OCI-LY1 (cell line): ENCODE results near the gene ALDH3B1.

Experiments
- H2AFZ ChIP-seq: fragments of 200-600 bp; sonication (generic), shearing (Covaris generic); 2 replicates; pipeline ENCODE4 v1.6.0; 2014; ENCODE audit warnings: antibody characterized with exemption, mild to moderate bottlenecking, low read length
- H3F3A ChIP-seq: fragments of 200-600 bp; sonication (generic), shearing (Covaris generic); 2 replicates; pipeline ENCODE4 v1.6.0; 2014; ENCODE audit warnings: mild to moderate bottlenecking, antibody characterized with exemption, low read length, moderate library complexity; ENCODE audit not compliant: insufficient read depth
- H3K27ac ChIP-seq: fragments of 200-600 bp; sonication (generic); 2 replicates; pipeline ENCODE4 v1.5.1; 2014; ENCODE audit warnings: low read length, mixed run types, mild to moderate bottlenecking, low read depth; ENCODE audit not compliant: poor library complexity, severe bottlenecking
- H3K27me3 ChIP-seq: fragments of 200-600 bp; sonication (generic); 2 replicates; pipeline ENCODE4 v1.6.0; 2014; ENCODE audit warnings: antibody characterized with exemption, mild to moderate bottlenecking, low read length, moderate library complexity; ENCODE audit not compliant: insufficient read depth
- H3K36me3 ChIP-seq: fragments of 200-600 bp; sonication (generic); 2 replicates; pipeline ENCODE4 v1.6.1; 2014; ENCODE audit warnings: mild to moderate bottlenecking, antibody characterized with exemption, low read length, moderate library complexity, mixed read lengths; ENCODE audit not compliant: insufficient read depth
- H3K4me1 ChIP-seq: fragments of 200-600 bp; sonication (generic); 2 replicates; pipeline ENCODE4 v1.5.1; 2014; ENCODE audit warnings: mild to moderate bottlenecking, low read length, moderate library complexity; ENCODE audit not compliant: insufficient read depth, severe bottlenecking
- H3K4me2 ChIP-seq: fragments of 200-600 bp; sonication (generic), shearing (Covaris generic); 2 replicates; pipeline ENCODE4 v1.6.1; 2014; ENCODE audit warnings: low read length
- H3K4me3 ChIP-seq: fragments of 200-600 bp; sonication (generic); 2 replicates; pipeline ENCODE4 v1.5.1; 2014; ENCODE audit warnings: low read length, low read depth, mild to moderate bottlenecking, mixed read lengths; ENCODE audit not compliant: poor library complexity, severe bottlenecking
- H3K79me2 ChIP-seq: fragments of 200-600 bp; shearing (Covaris generic); 2 replicates; pipeline ENCODE4 v1.6.1; 2016; ENCODE audit warnings: mixed run types, low read length, mixed read lengths; ENCODE audit not compliant: insufficient read depth
- H3K9ac ChIP-seq: fragments of 200-600 bp; sonication (generic), shearing (Covaris generic); 2 replicates; pipeline ENCODE4 v1.6.1; 2014; ENCODE audit warnings: mild to moderate bottlenecking, low read length, mixed read lengths
- H3K9me2 ChIP-seq: fragments of 200-600 bp; sonication (generic), shearing (Covaris generic); 2 replicates; pipeline ENCODE4 v1.6.1; 2014; ENCODE audit warnings: low read depth, mild to moderate bottlenecking, low read length, mixed read lengths
- H3K9me3 ChIP-seq: fragments of 200-600 bp; shearing (Covaris generic); 2 replicates; pipeline ENCODE4 v1.6.1; 2014; ENCODE audit warnings: low read length, mixed read lengths
- H4K20me1 ChIP-seq: fragments of 200-600 bp; sonication (generic), shearing (Covaris generic); 2 replicates; pipeline ENCODE4 v1.6.0; 2016; ENCODE audit warnings: mild to moderate bottlenecking, low read length; ENCODE audit not compliant: insufficient read depth
- EZH2 ChIP-seq: fragments of 200-600 bp; sonication (generic), shearing (Covaris generic); IDR thresholded peaks from 2 replicates; pipeline ENCODE4 v1.8.0; 2017; ENCODE audit warnings: borderline replicate concordance, mixed run types, mild to moderate bottlenecking, antibody characterized with exemption, low read length, moderate library complexity, mixed read lengths
- TF ChIP-seq, protein P1 (sequence below): fragments of 200-600 bp; sonication (generic), shearing (Covaris generic); IDR thresholded peaks from 2 replicates; pipeline ENCODE4 v1.5.1; 2017; ENCODE audit warnings: mild to moderate bottlenecking, antibody characterized with exemption, low read length, moderate library complexity, mixed read lengths

ALDH3B1 gene

DNA sequence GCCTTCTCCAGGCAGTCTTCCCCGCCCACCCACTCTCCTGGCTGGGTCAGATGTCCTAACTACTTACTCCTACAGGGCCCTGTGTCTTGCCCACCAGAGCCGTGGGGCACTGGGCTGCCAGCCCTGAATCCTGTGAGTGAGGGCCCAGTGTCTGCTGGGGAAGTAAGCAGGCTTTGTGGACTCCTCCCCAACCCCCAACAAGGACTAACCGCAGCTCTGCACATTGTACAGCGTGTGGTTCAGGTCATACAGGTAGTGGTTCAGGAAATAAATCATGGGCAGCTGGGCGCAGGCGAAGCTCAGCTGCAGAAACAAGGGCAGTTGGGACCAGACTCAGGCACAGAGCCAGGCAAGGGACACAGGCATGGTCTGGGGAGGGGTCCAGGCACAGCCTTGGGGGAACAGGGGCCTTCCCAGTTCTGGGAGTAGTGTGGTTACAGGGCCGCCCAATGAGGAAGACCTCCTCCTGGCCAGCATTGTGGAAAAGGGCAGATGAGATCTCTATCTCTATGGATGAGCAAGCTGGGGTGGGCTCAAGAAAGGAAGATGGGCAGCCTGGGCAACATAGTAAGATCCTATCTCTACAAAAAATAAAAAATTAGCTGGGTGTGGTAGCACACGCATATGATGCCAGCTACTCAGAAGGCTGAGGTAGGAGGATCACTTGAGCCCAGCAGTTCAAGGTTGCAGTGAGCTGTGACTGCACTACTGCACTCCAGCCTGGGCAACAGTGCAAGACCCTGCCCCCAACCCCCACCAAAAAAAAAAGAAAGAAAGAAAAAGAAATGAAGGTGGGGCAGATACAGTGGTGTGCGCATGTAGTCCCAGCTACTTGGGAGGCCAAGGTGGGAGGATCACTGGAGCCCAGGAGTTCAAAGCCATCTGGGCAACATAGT, 11.7 kb upstream of the ALDH3B1 start:
- Histone ChIP-seq H3K36me3 (peaks cover 9% of the 10 kb centered on the region; the same call in 1 of the 2 replicates), H3K4me2 (no peak overlapping the region), H3K79me2 (no peaks in the 10 kb centered on the region), H2AFZ (no peak overlapping the region), H3K4me3 (no peak overlapping the region), H4K20me1 (no peaks in the 10 kb centered on the region), H3K9me3 (no peaks in the 10 kb centered on the region), H3K9ac (no peak overlapping the region), H3K27me3 (no peaks in the 10 kb centered on the region), H3K27ac (peak overlapping the region; percentile 47), H3K4me1 (peaks cover 34% of the 10 kb centered on the region), H3F3A (peaks cover 5% of the 10 kb centered on the region), H3K9me2 (no peaks in the 10 kb centered on the region)
- TF ChIP-seq, protein P1, sequence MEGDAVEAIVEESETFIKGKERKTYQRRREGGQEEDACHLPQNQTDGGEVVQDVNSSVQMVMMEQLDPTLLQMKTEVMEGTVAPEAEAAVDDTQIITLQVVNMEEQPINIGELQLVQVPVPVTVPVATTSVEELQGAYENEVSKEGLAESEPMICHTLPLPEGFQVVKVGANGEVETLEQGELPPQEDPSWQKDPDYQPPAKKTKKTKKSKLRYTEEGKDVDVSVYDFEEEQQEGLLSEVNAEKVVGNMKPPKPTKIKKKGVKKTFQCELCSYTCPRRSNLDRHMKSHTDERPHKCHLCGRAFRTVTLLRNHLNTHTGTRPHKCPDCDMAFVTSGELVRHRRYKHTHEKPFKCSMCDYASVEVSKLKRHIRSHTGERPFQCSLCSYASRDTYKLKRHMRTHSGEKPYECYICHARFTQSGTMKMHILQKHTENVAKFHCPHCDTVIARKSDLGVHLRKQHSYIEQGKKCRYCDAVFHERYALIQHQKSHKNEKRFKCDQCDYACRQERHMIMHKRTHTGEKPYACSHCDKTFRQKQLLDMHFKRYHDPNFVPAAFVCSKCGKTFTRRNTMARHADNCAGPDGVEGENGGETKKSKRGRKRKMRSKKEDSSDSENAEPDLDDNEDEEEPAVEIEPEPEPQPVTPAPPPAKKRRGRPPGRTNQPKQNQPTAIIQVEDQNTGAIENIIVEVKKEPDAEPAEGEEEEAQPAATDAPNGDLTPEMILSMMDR: no peak
- TF ChIP-seq EZH2: no peak

- no peak overlapping the region for H3K9ac ChIP-seq
- H3K4me3 ChIP-seq: no peak overlapping the region
- H2AFZ ChIP-seq: no peak overlapping the region
- H3K27ac ChIP-seq: no peak overlapping the region
- H3F3A ChIP-seq: peaks cover 5% of the 10 kb centered on the region
- H3K9me2 ChIP-seq: no peaks in the 10 kb centered on the region
- no peaks in the 10 kb centered on the region for H3K9me3 ChIP-seq
- no peaks in the 10 kb centered on the region for H3K79me2 ChIP-seq
- no peaks in the 10 kb centered on the region for H3K27me3 ChIP-seq
- TF ChIP-seq, protein P1: no peak
- no peak for TF ChIP-seq EZH2
- no peak overlapping the region for H3K4me2 ChIP-seq
- no peaks in the 10 kb centered on the region for H4K20me1 ChIP-seq
- H3K36me3 ChIP-seq: peaks cover 9% of the 10 kb centered on the region; the same call in 1 of the 2 replicates
- peaks cover 33% of the 10 kb centered on the region for H3K4me1 ChIP-seq
Measured at GRCh38 chr11:67999201-67999629, 10.9 kb upstream of the ALDH3B1 start.

- Histone ChIP-seq H4K20me1 (no peaks in the 10 kb centered on the region), H3K4me2 (no peak overlapping the region), H3K27me3 (no peaks in the 10 kb centered on the region), H3K4me3 (no peak overlapping the region), H3K79me2 (no peaks in the 10 kb centered on the region), H3K36me3 (peaks cover 9% of the 10 kb centered on the region; the same call in 1 of the 2 replicates), H3K4me1 (peaks cover 31% of the 10 kb centered on the region), H2AFZ (no peak overlapping the region), H3K9me2 (no peaks in the 10 kb centered on the region), H3K9ac (no peak overlapping the region), H3K9me3 (no peaks in the 10 kb centered on the region), H3K27ac (no peak overlapping the region), H3F3A (peaks cover 5% of the 10 kb centered on the region)
- no peak for TF ChIP-seq EZH2
Measured at GRCh38 chr11:67999704-68000103, 10.4 kb upstream of the ALDH3B1 start.
